D721Med (cell line): ENCODE data around the gene CCDC85C.
A peak's percentile ranks its signal among the peaks of the same experiment; 100 is the strongest.

ENCODE experiments used
- DNase-seq: peaks from one replicate; pipeline ENCODE4 v3.0.0; 2011; ENCODE audit warnings: low spot score; ENCODE audit not compliant: insufficient read length
- FAIRE-seq: peaks from 2 replicates; lab custom pipeline; 2011; peaks lifted over from hg19 to GRCh38; lab: Jason Lieb, UNC
- CTCF ChIP-seq: IDR thresholded peaks from 2 replicates; pipeline ENCODE4 v1.5.1; 2012; ENCODE audit warnings: mild to moderate bottlenecking, control low read depth; ENCODE audit not compliant: insufficient read depth; ENCODE audit errors: missing control alignments

The CCDC85C gene

GRCh38 chr14:99604766-99605298 is 825 bp upstream of the CCDC85C start:
- TF ChIP-seq CTCF: no peak
- DNase-seq (peak; percentile 55), FAIRE-seq (no peak)

DNA sequence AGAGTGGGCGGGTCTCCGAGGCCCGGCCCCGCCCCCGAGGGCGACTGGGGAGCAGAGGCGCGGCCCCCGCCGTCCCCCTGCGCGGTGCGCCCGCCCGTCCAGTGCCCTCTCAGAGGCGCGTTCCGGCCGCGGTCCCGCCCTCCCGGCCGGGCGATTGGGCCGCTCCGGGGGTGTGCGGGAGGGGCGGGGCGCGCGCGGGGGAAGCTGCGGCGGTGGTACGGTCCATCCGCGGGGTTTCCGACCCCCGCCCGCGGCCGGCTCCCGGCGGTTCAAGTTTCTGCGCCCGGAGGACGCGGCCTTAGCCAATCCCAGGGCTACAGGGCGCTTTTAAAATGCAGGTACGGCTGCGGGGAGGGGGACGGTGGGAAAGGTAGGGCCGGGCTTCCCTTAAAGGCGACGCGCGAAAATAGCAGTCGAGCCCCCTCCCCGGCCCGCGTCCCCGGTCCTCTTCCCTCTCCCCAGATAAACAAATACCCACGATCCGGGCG is 315 bp upstream of the CCDC85C start:
- FAIRE-seq (no peak), DNase-seq (peak; percentile 94)
- no peak for TF ChIP-seq CTCF

DNA sequence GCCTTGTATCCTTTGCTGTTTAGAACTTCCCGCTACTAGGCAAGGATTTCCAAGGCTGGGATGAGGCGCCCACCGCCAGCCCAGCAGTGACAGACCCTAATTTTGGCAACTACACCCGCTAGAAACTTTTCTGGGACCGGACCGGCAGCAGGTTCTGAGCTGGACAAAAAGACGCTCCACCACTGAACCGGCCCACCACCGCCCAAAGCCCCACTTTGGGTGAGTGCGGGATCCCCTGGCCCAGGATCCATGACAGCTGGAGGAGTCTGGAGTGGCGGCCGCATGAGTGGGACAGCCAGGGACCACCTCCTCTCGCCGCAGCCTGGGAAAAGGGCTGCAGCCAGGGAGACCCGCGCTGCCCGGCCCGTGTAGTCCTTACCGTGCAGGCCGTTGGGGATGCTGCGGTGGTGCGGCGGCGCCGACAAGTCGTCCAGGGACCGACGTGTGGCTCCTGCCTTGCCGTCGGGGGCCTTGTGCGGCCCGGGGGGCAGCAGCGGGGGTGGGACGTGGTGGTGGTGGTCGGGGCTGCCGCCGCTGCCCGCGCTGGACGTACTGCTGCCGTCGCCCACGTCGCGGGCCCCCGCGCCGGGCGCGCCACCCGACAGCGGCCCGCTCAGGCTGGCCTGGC is 1.1 kb downstream of the CCDC85C start:
- DNase-seq (no peak), FAIRE-seq (no peak)
- no peak for TF ChIP-seq CTCF

DNA sequence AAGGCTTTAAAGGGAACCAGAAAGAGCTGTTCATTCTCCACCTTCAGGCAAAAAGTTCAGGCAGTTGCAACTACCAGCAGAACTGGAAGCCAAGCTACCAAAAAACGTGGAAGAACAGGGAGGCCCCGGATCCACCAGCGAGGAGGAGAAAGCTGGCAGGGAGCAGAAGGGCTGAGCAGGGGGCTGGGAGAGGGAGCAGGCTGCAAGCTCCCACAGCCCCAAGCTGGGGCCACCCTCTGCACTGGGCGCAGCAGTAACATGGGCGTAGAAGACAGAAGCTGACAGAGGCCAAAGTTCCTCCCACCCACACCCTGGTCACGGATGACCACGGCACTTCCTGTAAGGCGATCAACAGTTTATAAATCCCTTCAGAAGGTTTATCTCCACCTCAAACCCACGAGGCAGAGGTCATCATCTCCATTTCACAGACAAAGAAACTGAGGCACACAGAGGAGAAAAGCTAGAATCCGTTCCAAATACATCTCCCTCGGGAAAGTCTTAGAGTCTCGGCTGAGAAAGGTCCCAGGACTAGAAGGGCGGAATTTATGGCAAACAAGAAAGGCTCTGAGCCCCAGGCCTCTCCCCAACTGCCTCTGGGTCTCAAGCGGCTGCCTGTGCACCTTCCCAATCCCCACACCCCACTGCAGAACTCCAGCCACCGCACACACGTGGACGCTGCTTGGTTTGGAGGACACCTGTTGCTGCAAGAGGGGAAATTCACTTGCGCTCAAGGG is 1.8 kb downstream of the CCDC85C start:
- TF ChIP-seq CTCF: no peak
- no peak for FAIRE-seq

DNA sequence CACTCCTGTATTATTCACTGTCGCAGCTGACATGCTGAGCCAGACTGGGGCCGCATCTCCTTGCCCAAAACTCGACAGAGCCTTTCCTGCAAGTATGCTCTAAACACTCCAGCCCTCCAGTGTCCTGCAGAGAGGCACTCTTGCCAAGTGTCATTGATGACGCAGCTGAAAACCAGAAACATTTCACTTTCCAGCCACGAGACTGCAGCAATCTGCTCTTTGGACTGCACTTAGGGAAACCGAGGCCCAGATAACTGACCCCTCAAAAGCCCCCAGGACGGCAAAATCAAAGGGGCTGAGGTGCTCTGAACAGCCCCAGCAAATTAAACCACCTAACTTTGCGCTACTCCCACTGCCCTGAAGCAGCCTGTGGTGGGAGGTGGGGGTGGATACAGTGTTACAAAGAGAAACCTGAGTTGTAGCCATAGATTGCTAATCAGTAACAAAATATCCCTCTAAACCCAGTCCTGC is 2.6 kb downstream of the CCDC85C start:
- DNase-seq: no peak
- no peak for FAIRE-seq
- no peak for TF ChIP-seq CTCF

More for the DNA sequence above, 1.8 kb downstream of the CCDC85C start:
- no peak for DNase-seq

DNA sequence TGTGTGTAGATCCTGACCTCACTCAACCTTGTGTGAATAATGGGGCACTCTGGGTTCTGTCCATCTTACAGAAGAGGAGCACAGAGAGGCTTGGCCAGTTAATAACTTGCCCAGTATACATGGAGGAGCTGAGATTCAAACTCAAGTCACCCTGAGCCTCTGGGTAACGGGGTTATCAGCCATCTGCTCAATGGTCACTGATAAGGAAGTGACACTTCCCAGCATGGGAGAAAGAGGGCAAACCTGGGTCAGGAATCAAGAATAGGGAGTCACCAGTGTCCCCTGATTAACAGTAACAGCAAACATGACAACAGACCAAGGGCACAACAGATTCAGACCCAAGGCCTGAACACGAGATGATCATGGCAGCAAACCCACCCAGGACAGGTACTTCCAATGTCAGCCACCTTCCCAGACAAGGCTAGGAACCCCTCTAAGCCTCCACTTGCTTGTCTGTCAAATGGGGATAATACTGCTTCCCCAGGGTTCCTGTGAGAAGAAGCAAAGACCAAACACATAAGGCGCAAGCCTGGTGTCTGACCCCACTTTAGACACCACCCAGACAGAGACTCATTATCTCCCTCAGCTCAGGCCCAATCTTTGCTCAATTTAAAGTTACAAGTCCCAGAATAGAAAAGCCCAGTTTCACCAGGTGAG is 3.6 kb downstream of the CCDC85C start:
- TF ChIP-seq CTCF: no peak
- FAIRE-seq (no peak), DNase-seq (no peak)
